ENCODE data around the gene ZSCAN10. TPM values are rescaled to one million over a fixed set of nuclear protein-coding genes. Genes with fewer than 3 reads are reported as not detected.

Gene ZSCAN10
- total RNA-seq, 3 donors from 2014 or later (not counting 1 experiment from before 2014, with no cell fraction given), result 0.65 to 0.96 (median 0.77) TPM

DNA sequence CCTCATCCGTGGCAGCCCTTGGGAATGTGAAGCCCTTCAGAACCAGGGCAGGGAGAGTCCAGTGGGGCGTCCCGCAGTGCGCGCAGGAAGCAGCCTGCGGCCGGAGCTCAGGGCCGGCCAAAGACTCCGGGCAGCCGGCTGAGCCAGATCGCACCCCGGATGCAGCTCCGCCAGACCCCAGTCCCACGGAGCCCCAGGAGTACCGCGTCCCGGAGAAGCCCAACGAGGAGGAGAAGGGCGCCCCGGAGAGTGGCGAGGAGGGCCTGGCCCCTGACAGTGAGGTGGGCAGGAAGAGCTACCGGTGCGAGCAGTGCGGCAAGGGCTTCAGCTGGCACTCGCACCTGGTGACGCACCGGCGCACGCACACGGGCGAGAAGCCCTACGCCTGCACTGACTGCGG is 20.2 kb upstream of the ZSCAN10 start:
- no peaks in the 10 kb centered on the region for H3K36me3 ChIP-seq (ENCODE audit: control insufficient read depth, insufficient read depth, low read length)
- no peaks in the 10 kb centered on the region for H3K36me3 Mint-ChIP-seq
- H3K4me3 Mint-ChIP-seq, result no peak overlapping the region
- H3K27ac Mint-ChIP-seq, result no peak overlapping the region
- H3K4me1 Mint-ChIP-seq, result peaks cover 6 to 11% of the 10 kb centered on the region in 2 donors
- 97% methylated on average over 33 of the region's 33 CpGs for WGBS (ENCODE audit: insufficient coverage)
- intact Hi-C loops (cut with micrococcal nuclease), result no loop called here
- no peaks in the 10 kb centered on the region for H3K9me3 ChIP-seq (ENCODE audit: control insufficient read depth, insufficient read depth, low read length)
- H3K27me3 Mint-ChIP-seq (ENCODE audit: low read depth in 2 of 2), result no peaks in the 10 kb centered on the region
- no peak overlapping the region for H3K4me3 ChIP-seq (ENCODE audit: low read length)
- TF ChIP-seq, protein P1, sequence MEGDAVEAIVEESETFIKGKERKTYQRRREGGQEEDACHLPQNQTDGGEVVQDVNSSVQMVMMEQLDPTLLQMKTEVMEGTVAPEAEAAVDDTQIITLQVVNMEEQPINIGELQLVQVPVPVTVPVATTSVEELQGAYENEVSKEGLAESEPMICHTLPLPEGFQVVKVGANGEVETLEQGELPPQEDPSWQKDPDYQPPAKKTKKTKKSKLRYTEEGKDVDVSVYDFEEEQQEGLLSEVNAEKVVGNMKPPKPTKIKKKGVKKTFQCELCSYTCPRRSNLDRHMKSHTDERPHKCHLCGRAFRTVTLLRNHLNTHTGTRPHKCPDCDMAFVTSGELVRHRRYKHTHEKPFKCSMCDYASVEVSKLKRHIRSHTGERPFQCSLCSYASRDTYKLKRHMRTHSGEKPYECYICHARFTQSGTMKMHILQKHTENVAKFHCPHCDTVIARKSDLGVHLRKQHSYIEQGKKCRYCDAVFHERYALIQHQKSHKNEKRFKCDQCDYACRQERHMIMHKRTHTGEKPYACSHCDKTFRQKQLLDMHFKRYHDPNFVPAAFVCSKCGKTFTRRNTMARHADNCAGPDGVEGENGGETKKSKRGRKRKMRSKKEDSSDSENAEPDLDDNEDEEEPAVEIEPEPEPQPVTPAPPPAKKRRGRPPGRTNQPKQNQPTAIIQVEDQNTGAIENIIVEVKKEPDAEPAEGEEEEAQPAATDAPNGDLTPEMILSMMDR (IDR thresholded peaks at IDR 0.05), result no peak
- DNase-seq (no peak), ATAC-seq (no peak)
- H3K27ac ChIP-seq (ENCODE audit: low read length), result no peak overlapping the region
- no peaks in the 10 kb centered on the region for H3K27me3 ChIP-seq (ENCODE audit: control insufficient read depth, insufficient read depth, low read length)
- H3K4me1 ChIP-seq (ENCODE audit: control insufficient read depth, insufficient read depth, low read length), result peaks cover 8% of the 10 kb centered on the region
- no peaks in the 10 kb centered on the region for H3K9me3 Mint-ChIP-seq

DNA sequence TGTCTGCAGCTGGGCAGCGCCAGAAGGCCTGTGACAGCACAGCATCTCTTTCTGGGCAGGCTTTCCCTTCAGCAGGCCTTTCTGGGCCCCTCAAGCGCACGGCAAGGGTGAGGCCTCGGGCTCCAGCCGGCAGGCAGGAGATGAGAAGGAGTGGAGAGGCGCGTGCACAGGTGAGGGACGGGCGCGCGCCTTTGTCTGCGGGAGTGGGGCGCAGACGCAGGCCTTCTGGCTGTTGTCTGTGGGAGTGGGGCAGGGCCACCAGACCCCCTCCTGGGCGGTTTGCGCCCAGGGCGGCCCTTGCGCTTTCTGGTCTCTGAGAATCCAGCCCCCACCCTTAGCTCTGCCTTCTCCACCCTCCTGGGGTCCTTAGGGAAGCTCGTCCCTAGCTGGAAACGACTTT is 19.8 kb upstream of the ZSCAN10 start:
- intact Hi-C loops (cut with micrococcal nuclease), result no loop called here
- DNase-seq (no peak), ATAC-seq (no peak)
- no peaks in the 10 kb centered on the region for H3K27me3 ChIP-seq (ENCODE audit: control insufficient read depth, insufficient read depth, low read length)
- Mint-ChIP-seq H3K4me1 (peaks cover 6% of the 10 kb centered on the region in 2 donors), H3K36me3 (no peaks in the 10 kb centered on the region), H3K4me3 (no peak overlapping the region), H3K27me3 (ENCODE audit: low read depth in 2 of 2) (no peaks in the 10 kb centered on the region), H3K9me3 (no peaks in the 10 kb centered on the region), H3K27ac (no peak overlapping the region)
- H3K4me1 ChIP-seq (ENCODE audit: control insufficient read depth, insufficient read depth, low read length), result peaks cover 6% of the 10 kb centered on the region
- TF ChIP-seq, protein P1 (IDR thresholded peaks at IDR 0.05), result no peak
- no peak overlapping the region for H3K4me3 ChIP-seq (ENCODE audit: low read length)
- no peak overlapping the region for H3K27ac ChIP-seq (ENCODE audit: low read length)
- H3K36me3 ChIP-seq (ENCODE audit: control insufficient read depth, insufficient read depth, low read length), result no peaks in the 10 kb centered on the region
- H3K9me3 ChIP-seq (ENCODE audit: control insufficient read depth, insufficient read depth, low read length), result no peaks in the 10 kb centered on the region
- 95% methylated on average over 20 of the region's 20 CpGs for WGBS (ENCODE audit: insufficient coverage)

DNA sequence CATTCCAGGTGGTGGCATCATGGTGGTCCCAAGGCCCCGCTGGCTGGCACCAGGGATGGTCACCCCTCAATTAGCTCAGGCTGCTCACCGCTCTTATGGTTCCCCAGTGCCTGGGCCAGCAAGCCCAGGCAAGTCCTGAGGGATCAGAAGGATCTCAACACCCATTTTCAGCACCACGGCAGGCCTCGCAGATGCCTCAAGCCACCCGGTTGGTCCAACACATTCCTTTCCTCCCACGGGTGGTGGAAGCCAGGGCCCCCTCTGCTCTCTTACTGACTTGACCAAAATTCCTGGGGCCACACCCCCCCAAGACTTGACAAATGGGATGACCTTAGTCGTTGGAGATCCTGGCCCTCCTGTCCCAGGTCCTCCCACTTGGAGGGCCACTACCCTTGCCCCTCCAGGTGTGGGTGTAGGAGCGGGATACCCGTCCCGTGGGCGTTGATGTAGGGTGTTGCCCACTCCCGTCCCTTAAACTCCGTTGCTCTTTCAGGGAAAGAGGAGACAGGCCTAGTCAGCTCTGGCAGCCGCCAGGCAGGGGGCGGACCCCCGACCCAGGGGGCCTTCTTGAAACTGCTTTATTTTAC is 19.2 kb upstream of the ZSCAN10 start:
- TF ChIP-seq, protein P1 (IDR thresholded peaks at IDR 0.05), result no peak
- WGBS (ENCODE audit: insufficient coverage), result 92% methylated on average over 16 of the region's 16 CpGs
- Histone ChIP-seq H3K36me3 (ENCODE audit: control insufficient read depth, insufficient read depth, low read length) (no peaks in the 10 kb centered on the region), H3K27me3 (ENCODE audit: control insufficient read depth, insufficient read depth, low read length) (no peaks in the 10 kb centered on the region), H3K27ac (ENCODE audit: low read length) (no peak overlapping the region), H3K9me3 (ENCODE audit: control insufficient read depth, insufficient read depth, low read length) (no peaks in the 10 kb centered on the region), H3K4me3 (ENCODE audit: low read length) (no peak overlapping the region), H3K4me1 (ENCODE audit: control insufficient read depth, insufficient read depth, low read length) (peaks cover under 1% of the 10 kb centered on the region)
- no peak overlapping the region for H3K27ac Mint-ChIP-seq
- H3K36me3 Mint-ChIP-seq, result no peaks in the 10 kb centered on the region
- DNase-seq, result no peak
- no peak overlapping the region for H3K4me3 Mint-ChIP-seq
- intact Hi-C loops (cut with micrococcal nuclease), result no loop called here
- no peak for ATAC-seq
- peaks cover under 1% of the 10 kb centered on the region in 2 donors for H3K4me1 Mint-ChIP-seq
- no peaks in the 10 kb centered on the region for H3K27me3 Mint-ChIP-seq (ENCODE audit: low read depth in 2 of 2)
- H3K9me3 Mint-ChIP-seq, result no peaks in the 10 kb centered on the region

DNA sequence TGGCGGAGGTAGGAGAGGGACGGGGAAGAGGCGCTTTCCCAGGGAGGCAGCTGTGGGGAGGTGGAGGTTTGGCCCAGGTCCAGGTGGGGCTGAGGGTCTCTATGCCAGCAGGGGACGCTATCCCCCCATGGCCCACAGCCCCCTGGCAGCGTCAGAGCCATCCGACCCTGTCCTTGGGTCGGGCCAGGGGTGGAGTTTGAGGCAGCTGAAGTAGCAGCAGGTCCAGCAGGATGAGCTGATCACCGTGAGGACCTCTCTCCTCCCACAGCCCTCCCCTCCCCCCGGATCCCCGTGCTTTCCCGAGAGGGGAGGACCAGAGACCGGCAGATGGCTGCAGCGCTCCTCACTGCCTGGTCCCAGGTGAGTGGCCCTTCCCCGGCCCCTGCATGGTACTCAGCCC is 16.5 kb upstream of the ZSCAN10 start:
- H3K36me3 ChIP-seq (ENCODE audit: control insufficient read depth, insufficient read depth, low read length), result no peaks in the 10 kb centered on the region
- DNase-seq (no peak), ATAC-seq (no peak)
- no peaks in the 10 kb centered on the region for H3K9me3 ChIP-seq (ENCODE audit: control insufficient read depth, insufficient read depth, low read length)
- Mint-ChIP-seq H3K27ac (no peak overlapping the region), H3K9me3 (no peaks in the 10 kb centered on the region), H3K36me3 (no peaks in the 10 kb centered on the region), H3K27me3 (ENCODE audit: low read depth in 2 of 2) (no peaks in the 10 kb centered on the region), H3K4me1 (no peaks in the 10 kb centered on the region), H3K4me3 (no peak overlapping the region)
- no peaks in the 10 kb centered on the region for H3K27me3 ChIP-seq (ENCODE audit: control insufficient read depth, insufficient read depth, low read length)
- no peak overlapping the region for H3K4me3 ChIP-seq (ENCODE audit: low read length)
- no peak overlapping the region for H3K27ac ChIP-seq (ENCODE audit: low read length)
- intact Hi-C loops (cut with micrococcal nuclease), result no loop called here
- 90% methylated on average over 14 of the region's 14 CpGs for WGBS (ENCODE audit: insufficient coverage)
- TF ChIP-seq, protein P1 (IDR thresholded peaks at IDR 0.05), result no peak
- no peaks in the 10 kb centered on the region for H3K4me1 ChIP-seq (ENCODE audit: control insufficient read depth, insufficient read depth, low read length)

Data from natural killer cell (primary cell).